ENCODE measurements around the gene ZBTB8OS. TPM values are rescaled to one million over a fixed set of nuclear protein-coding genes. Genes with fewer than 3 reads are reported as not detected.

ZBTB8OS gene
- total and polyA plus RNA-seq, 9 of the 15 experiments (the other 6 are each of a cell fraction or from before 2014, with no cell fraction given), result 54.8 to 230 (median 107) TPM

DNA sequence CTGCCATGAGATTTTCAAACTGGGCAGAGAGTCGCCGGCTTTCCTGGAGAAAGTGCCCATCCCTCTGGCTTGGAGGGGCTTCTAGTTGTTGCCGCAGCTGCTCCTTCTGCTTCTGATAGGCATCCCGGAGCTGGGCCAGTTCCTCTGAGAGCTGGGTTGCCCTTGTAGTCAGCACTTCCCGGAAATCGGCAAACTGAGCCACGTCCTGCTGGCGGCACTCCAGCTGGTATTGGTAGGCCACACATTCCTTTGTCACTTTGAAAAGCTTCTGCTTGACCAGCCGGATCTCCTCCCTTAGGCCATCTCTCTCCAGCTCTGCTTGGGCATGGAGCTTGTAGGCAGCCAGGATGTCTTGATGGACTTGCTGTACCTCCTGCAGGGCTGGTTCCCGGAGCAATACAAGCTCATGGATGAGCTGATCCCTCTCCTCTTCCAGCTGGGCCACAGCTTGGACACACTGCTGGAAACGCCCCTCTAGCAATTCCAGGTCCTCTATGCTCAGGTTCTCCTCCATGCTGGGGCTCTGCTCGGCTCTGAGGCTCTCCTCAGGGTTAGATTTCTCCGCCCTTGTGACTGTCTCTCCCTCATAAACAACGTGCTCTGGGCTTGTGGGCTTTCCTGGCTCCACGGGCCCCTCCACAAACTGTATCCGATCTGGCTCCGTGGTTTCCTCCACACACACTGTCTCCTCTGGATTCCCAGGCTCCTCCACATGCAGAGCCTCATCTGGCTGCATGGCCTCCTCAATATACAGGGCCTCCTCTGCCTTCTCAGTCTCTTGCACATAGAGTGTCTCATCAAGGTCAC lies 45.0 kb upstream of the ZBTB8OS start (continued):
- TF ChIP-seq, protein P1, sequence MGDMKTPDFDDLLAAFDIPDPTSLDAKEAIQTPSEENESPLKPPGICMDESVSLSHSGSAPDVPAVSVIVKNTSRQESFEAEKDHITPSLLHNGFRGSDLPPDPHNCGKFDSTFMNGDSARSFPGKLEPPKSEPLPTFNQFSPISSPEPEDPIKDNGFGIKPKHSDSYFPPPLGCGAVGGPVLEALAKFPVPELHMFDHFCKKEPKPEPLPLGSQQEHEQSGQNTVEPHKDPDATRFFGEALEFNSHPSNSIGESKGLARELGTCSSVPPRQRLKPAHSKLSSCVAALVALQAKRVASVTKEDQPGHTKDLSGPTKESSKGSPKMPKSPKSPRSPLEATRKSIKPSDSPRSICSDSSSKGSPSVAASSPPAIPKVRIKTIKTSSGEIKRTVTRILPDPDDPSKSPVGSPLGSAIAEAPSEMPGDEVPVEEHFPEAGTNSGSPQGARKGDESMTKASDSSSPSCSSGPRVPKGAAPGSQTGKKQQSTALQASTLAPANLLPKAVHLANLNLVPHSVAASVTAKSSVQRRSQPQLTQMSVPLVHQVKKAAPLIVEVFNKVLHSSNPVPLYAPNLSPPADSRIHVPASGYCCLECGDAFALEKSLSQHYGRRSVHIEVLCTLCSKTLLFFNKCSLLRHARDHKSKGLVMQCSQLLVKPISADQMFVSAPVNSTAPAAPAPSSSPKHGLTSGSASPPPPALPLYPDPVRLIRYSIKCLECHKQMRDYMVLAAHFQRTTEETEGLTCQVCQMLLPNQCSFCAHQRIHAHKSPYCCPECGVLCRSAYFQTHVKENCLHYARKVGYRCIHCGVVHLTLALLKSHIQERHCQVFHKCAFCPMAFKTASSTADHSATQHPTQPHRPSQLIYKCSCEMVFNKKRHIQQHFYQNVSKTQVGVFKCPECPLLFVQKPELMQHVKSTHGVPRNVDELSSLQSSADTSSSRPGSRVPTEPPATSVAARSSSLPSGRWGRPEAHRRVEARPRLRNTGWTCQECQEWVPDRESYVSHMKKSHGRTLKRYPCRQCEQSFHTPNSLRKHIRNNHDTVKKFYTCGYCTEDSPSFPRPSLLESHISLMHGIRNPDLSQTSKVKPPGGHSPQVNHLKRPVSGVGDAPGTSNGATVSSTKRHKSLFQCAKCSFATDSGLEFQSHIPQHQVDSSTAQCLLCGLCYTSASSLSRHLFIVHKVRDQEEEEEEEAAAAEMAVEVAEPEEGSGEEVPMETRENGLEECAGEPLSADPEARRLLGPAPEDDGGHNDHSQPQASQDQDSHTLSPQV (IDR thresholded peaks at IDR 0.05), result peak; percentile 36
- TF ChIP-seq NR2C1 (IDR thresholded peaks at IDR 0.05) (no peak), NR2C1 (tag; IDR thresholded peaks at IDR 0.05) (no peak), SREBF2 (CRISPR knock-in tag; IDR thresholded peaks at IDR 0.05) (no peak), HNRNPL (IDR thresholded peaks at IDR 0.05; ENCODE audit: low read depth, low read length) (no peak), FOXM1 (IDR thresholded peaks at IDR 0.05; ENCODE audit: low read depth) (no peak), FOXM1 (CRISPR knock-in tag; IDR thresholded peaks at IDR 0.05; ENCODE audit: low read depth) (no peak), MTA1 (IDR thresholded peaks at IDR 0.05; ENCODE audit: borderline replicate concordance) (no peak), CBX5 (IDR thresholded peaks at IDR 0.05; ENCODE audit: borderline replicate concordance, low read depth) (no peak), CXXC5 (CRISPR knock-in tag; IDR thresholded peaks at IDR 0.05) (peak; percentile 66), JUND (IDR thresholded peaks at IDR 0.05; ENCODE audit: borderline replicate concordance, low read depth, low read length) (no peak), JUND (tag; IDR thresholded peaks at IDR 0.05; ENCODE audit: borderline replicate concordance, low read depth, low read length) (peak; percentile 32; the same call in 1 of the 3 replicates), CHCHD3 (CRISPR knock-in tag; IDR thresholded peaks at IDR 0.05) (no peak), NFIC (IDR thresholded peaks at IDR 0.05) (peak; percentile 91), SPI1 (IDR thresholded peaks at IDR 0.05; ENCODE audit: borderline replicate concordance, low read depth, low read length) (peak; percentile 72; the same call in 1 of the 2 replicates), ARNT (IDR thresholded peaks at IDR 0.05) (no peak), BDP1 (IDR thresholded peaks at IDR 0.05; ENCODE audit: insufficient read depth, insufficient read length) (no peak), ZNF778 (CRISPR knock-in tag; IDR thresholded peaks at IDR 0.05) (no peak), PHF20 (IDR thresholded peaks at IDR 0.05; ENCODE audit: partially characterized antibody) (peak; percentile 67)
- TF ChIP-seq, protein P2, sequence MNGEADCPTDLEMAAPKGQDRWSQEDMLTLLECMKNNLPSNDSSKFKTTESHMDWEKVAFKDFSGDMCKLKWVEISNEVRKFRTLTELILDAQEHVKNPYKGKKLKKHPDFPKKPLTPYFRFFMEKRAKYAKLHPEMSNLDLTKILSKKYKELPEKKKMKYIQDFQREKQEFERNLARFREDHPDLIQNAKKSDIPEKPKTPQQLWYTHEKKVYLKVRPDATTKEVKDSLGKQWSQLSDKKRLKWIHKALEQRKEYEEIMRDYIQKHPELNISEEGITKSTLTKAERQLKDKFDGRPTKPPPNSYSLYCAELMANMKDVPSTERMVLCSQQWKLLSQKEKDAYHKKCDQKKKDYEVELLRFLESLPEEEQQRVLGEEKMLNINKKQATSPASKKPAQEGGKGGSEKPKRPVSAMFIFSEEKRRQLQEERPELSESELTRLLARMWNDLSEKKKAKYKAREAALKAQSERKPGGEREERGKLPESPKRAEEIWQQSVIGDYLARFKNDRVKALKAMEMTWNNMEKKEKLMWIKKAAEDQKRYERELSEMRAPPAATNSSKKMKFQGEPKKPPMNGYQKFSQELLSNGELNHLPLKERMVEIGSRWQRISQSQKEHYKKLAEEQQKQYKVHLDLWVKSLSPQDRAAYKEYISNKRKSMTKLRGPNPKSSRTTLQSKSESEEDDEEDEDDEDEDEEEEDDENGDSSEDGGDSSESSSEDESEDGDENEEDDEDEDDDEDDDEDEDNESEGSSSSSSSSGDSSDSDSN (IDR thresholded peaks at IDR 0.05; ENCODE audit: borderline replicate concordance in 1 of 2, low read depth in 2 of 2, low read length in 2 of 2), result peak in 1 of 2 experiments; percentile 68; a peak in 1 of 4 replicates
- TF ChIP-seq, protein P3, sequence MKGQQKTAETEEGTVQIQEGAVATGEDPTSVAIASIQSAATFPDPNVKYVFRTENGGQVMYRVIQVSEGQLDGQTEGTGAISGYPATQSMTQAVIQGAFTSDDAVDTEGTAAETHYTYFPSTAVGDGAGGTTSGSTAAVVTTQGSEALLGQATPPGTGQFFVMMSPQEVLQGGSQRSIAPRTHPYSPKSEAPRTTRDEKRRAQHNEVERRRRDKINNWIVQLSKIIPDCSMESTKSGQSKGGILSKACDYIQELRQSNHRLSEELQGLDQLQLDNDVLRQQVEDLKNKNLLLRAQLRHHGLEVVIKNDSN (CRISPR knock-in tag; IDR thresholded peaks at IDR 0.05), result no peak
